22Rv1 (cell line): ENCODE data around the gene ZNF26.

ENCODE experiments used
- H3K27ac ChIP-seq: fragments of 450-650 bp; 2 replicates; pipeline ENCODE4 v1.5.1; 2017
- CTCF ChIP-seq: fragments of 450-650 bp; IDR thresholded peaks from 2 replicates; pipeline ENCODE4 v1.5.1; 2017; ENCODE audit warnings: mild to moderate bottlenecking
- ZFX ChIP-seq: fragments of 450-650 bp; IDR thresholded peaks from 2 replicates; pipeline ENCODE4 v1.6.1; 2017; ENCODE audit warnings: antibody characterized with exemption, borderline replicate concordance

The ZNF26 gene

GRCh38 chr12:133058203-133059113, 72.3 kb downstream of the ZNF26 start:
- no peak for TF ChIP-seq CTCF
- TF ChIP-seq ZFX, result no peak
- H3K27ac ChIP-seq, result no peak overlapping the region

GRCh38 chr12:133061954-133062353, 75.8 kb downstream of the ZNF26 start:
- TF ChIP-seq ZFX (no peak), CTCF (no peak)
- no peak overlapping the region for H3K27ac ChIP-seq

GRCh38 chr12:133063556-133063955, 77.4 kb downstream of the ZNF26 start:
- H3K27ac ChIP-seq, result no peak overlapping the region
- TF ChIP-seq ZFX (no peak), CTCF (no peak)

- TF ChIP-seq CTCF, result no peak
- TF ChIP-seq ZFX, result no peak
- no peak overlapping the region for H3K27ac ChIP-seq
Measured at GRCh38 chr12:133073836-133074235, 87.7 kb downstream of the ZNF26 start.
